Duodenal mucosa (tissue), 2 donors: ENCODE measurements around the gene KLF18.
"Not testable (repeated sequence)": the region's sequence is repeated elsewhere in the genome, so short reads cannot be mapped to it uniquely, and the experiment has no call there.

ENCODE experiments used
- H3K27ac ChIP-seq: one replicate; pipeline ENCODE4 v1.7.0; 2013; ENCODE audit warnings: low read depth, low read length
- H3K27me3 ChIP-seq, 2 donors: one replicate each; pipeline ENCODE4 v1.7.0; 2013; ENCODE audit warnings: low read length in 2 of 2, control low read depth in 1 of 2; ENCODE audit not compliant: insufficient read depth in 2 of 2, control insufficient read depth in 1 of 2
- H3K36me3 ChIP-seq, 2 donors: one replicate each; pipeline ENCODE4 v1.7.0; 2013; ENCODE audit warnings: low read length in 2 of 2, control low read depth in 1 of 2; ENCODE audit not compliant: insufficient read depth in 2 of 2, control insufficient read depth in 1 of 2
- H3K4me1 ChIP-seq, 2 donors: one replicate each; pipeline ENCODE4 v1.7.0; 2013; ENCODE audit warnings: low read length in 2 of 2, control low read depth in 1 of 2; ENCODE audit not compliant: insufficient read depth in 2 of 2, control insufficient read depth in 1 of 2
- H3K4me3 ChIP-seq, 2 donors: one replicate each; pipeline ENCODE4 v1.7.0; 2013; ENCODE audit warnings: low read length in 2 of 2, low read depth in 1 of 2
- H3K9ac ChIP-seq, 2 donors: one replicate each; pipeline ENCODE4 v1.7.0; 2013; ENCODE audit warnings: low read length in 2 of 2, low read depth in 1 of 2
- H3K9me3 ChIP-seq, 2 donors: one replicate each; pipeline ENCODE4 v1.7.0; 2013; ENCODE audit warnings: low read length in 2 of 2, control low read depth in 1 of 2; ENCODE audit not compliant: control insufficient read depth in 1 of 2

Gene KLF18

DNA sequence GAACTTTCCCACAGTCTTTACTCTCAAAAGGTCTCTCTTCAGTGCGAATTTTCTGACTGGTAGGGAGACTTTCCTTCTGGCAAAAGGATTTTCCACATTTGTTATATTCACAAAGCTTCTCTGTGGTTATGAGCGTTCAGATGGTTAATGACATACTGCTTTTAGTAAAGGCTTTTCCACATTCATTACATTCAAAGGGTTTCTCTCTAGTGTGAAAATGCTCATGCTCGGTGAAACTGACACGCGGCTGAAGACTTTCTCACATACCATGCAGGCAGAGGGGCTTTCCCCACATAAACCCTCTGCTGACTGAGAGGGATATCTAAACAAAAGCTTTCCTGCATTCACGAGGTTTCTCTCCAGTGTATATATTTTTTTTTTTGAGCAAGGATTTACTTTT is 9.9 kb upstream of the KLF18 start:
- Histone ChIP-seq H3K4me1 (no peaks in the 10 kb centered on the region), H3K27me3 (peaks cover 0 to 11% of the 10 kb centered on the region in 2 donors), H3K27ac (no peak overlapping the region), H3K4me3 (no peak overlapping the region), H3K36me3 (no peaks in the 10 kb centered on the region), H3K9ac (no peak overlapping the region), H3K9me3 (no peaks in the 10 kb centered on the region)

GRCh38 chr1:44147582-44147981 is 6.2 kb upstream of the KLF18 start:
- Histone ChIP-seq H3K4me3 (no peak overlapping the region), H3K27me3 (peaks cover 0 to 11% of the 10 kb centered on the region in 2 donors), H3K9me3 (peaks cover 6% of the 10 kb centered on the region in 2 donors), H3K9ac (no peak overlapping the region), H3K4me1 (no peaks in the 10 kb centered on the region), H3K27ac (no peak overlapping the region), H3K36me3 (no peaks in the 10 kb centered on the region)

GRCh38 chr1:44146536-44147361 is 5.3 kb upstream of the KLF18 start:
- H3K27me3 ChIP-seq: peaks cover 0 to 11% of the 10 kb centered on the region in 2 donors
- no peak overlapping the region for H3K27ac ChIP-seq
- H3K9ac ChIP-seq: no peak overlapping the region
- H3K4me3 ChIP-seq: no peak overlapping the region
- H3K4me1 ChIP-seq: no peaks in the 10 kb centered on the region
- H3K36me3 ChIP-seq: no peaks in the 10 kb centered on the region
- peaks cover 6% of the 10 kb centered on the region in 2 donors for H3K9me3 ChIP-seq

GRCh38 chr1:44144962-44145756 is 3.7 kb upstream of the KLF18 start:
- Histone ChIP-seq H3K4me1 (no peaks in the 10 kb centered on the region), H3K4me3 (no peak overlapping the region), H3K27me3 (peaks cover 0 to 4% of the 10 kb centered on the region in 2 donors), H3K36me3 (no peaks in the 10 kb centered on the region), H3K9me3 (peaks cover 6% of the 10 kb centered on the region in 2 donors), H3K27ac (no peak overlapping the region), H3K9ac (no peak overlapping the region)

DNA sequence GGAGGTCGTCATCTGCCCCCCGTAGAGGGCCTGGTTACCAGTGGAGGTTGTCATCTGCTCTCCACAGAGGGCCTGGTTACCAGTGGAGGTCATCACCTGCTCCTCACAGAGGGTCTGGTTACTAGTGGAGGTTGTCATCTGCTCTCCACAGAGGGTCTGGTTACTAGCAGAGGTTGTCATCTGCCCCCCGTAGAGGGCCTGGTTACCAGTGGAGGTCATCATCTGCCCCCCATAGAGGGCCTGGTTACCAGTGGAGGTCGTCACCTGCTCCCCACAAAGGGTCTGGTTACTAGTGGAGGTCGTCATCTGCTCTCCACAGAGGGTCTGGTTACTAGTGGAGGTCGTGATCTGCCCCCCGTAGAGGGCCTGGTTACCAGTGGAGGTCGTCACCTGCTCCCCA is 1.9 kb downstream of the KLF18 start:
- H3K27ac ChIP-seq, H3K9me3 ChIP-seq, H3K36me3 ChIP-seq, H3K27me3 ChIP-seq, H3K4me1 ChIP-seq, H3K4me3 ChIP-seq, H3K9ac ChIP-seq: not testable (repeated sequence)

DNA sequence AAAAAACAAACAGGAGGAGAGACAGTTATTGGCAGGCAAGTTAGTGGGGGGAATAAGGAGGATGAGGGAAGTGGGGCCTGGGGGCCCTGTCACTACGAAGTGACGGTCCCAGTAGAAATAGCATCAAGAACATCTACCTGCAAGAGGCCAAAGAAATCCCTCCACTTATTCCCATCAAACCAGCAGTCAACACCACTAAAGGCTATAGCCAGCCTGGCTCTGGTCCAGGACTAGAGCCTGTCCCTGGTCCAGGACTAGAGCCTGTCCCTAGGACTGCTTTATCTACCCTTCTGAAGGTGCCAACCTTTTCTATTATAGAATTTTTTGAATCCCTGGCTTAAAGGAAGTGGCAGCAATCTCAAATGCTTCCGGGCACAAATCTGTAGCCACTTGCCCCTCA is 3.2 kb downstream of the KLF18 start:
- Histone ChIP-seq H3K36me3 (no peaks in the 10 kb centered on the region), H3K27me3 (peaks cover 0 to 2% of the 10 kb centered on the region in 2 donors), H3K4me3 (no peak overlapping the region), H3K9me3 (no peaks in the 10 kb centered on the region), H3K9ac (no peak overlapping the region), H3K27ac (no peak overlapping the region), H3K4me1 (no peaks in the 10 kb centered on the region)

- Histone ChIP-seq H3K9me3 (no peaks in the 10 kb centered on the region), H3K27me3 (peaks cover 0 to 2% of the 10 kb centered on the region in 2 donors), H3K27ac (no peak overlapping the region), H3K4me3 (no peak overlapping the region), H3K36me3 (no peaks in the 10 kb centered on the region), H3K4me1 (no peaks in the 10 kb centered on the region), H3K9ac (no peak overlapping the region)
These were observed 5.5 kb downstream of the KLF18 start for GRCh38 chr1:44135886-44136285.

DNA sequence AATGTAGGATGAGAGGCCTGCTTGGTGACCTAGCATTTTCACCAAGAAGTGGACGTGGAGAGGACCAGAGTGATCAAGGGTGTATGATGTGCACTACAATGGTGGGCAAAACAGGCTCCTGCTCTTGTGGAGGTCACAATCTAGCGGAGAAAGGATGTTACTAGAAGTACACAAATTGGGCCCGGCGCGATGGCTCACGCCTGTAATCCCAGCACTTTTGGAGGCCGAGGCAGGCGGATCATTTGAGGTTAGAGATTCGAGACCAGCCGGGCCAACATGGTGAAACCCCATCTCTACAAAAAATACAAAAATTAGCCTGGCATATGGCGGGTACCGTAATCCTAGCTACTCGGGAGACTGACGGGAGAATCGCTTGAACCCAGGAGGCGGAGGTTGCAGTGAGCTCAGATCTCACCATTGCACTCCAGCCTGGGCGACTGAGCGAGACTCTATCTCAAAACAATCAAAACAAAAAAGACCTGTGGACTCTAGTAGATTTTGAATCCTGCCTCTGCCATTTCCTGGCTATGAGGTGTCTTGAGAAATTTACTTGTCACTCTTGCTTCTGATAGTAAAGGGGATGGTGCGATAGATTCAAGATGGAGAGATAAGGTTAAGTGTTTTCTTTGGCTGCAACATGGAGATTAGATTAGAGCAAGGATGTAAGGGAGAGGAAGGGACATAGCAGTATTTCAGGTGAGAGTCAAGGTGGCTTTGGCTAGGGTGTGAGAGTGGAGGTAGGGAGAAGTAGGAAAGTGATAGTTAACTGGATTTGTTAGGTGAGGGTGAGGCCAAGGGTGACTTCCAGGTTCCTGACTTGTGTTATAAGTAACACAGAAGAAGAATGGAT is 7.1 kb downstream of the KLF18 start:
- no peak overlapping the region for H3K27ac ChIP-seq
- no peaks in the 10 kb centered on the region for H3K4me1 ChIP-seq
- H3K9me3 ChIP-seq: no peaks in the 10 kb centered on the region
- no peak overlapping the region for H3K9ac ChIP-seq
- no peaks in the 10 kb centered on the region for H3K36me3 ChIP-seq
- no peak overlapping the region for H3K4me3 ChIP-seq
- peaks cover 0 to 2% of the 10 kb centered on the region in 2 donors for H3K27me3 ChIP-seq

DNA sequence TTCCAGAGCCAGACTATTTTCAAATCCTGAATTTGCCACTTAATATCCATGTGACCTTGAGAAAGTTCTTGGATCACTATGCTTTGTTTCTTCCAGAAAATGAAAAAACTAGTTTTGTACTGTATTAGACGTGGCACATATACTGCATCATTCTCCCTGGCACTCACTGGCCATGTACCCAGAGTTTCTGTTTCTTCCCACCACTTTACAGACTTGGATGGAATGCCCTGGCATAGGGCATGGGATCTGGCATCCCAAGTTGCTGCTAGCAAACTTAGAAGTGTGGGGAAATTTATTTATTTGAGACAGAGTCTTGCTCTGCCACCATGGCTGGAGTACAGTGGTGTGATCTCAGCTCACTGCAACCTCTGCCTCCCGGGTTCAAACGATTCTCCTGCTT is 10.0 kb downstream of the KLF18 start:
- Histone ChIP-seq H3K9me3 (no peaks in the 10 kb centered on the region), H3K36me3 (no peaks in the 10 kb centered on the region), H3K4me1 (no peaks in the 10 kb centered on the region), H3K27ac (no peak overlapping the region), H3K27me3 (no peaks in the 10 kb centered on the region), H3K4me3 (no peak overlapping the region), H3K9ac (no peak overlapping the region)
